Hepatocyte (in vitro differentiated cells): Measurements from ENCODE around the gene TIAM1.

Experiments used
- CTCF ChIP-seq: fragments of 200-600 bp; sonication (generic); IDR thresholded peaks from 2 replicates; pipeline ENCODE4 v1.5.1; 2016; ENCODE audit warnings: antibody characterized with exemption, mild to moderate bottlenecking; ENCODE audit not compliant: poor library complexity
- EZH2 ChIP-seq: fragments of 200-600 bp; sonication (generic); IDR thresholded peaks from 2 replicates; pipeline ENCODE4 v1.6.1; 2016; ENCODE audit warnings: antibody characterized with exemption, mild to moderate bottlenecking, borderline replicate concordance
- EZH2phosphoT487 ChIP-seq: fragments of 200-600 bp; sonication (generic); IDR thresholded peaks from one replicate; pipeline ENCODE4 v1.6.1; 2018; ENCODE audit warnings: antibody characterized with exemption, mild to moderate bottlenecking, low read depth, moderate library complexity; ENCODE audit not compliant: unreplicated experiment, severe bottlenecking

GRCh38 chr21:31363720-31364119, 19.7 kb upstream of the TIAM1 start:
- TF ChIP-seq CTCF (no peak), EZH2phosphoT487 (no peak), EZH2 (no peak)
